Measurements from ENCODE around the gene PAX5. TPM values are rescaled to one million over a fixed set of nuclear protein-coding genes. Genes with fewer than 3 reads are reported as not detected.

The PAX5 gene
- total RNA-seq, 1 experiment from 2014 or later, result not detected

GRCh38 chr9:36858805-36859375 lies 175.2 kb downstream of the PAX5 start:
- in situ Hi-C loops (cut with HindIII; ENCODE audit: low sequenced_read_pairs), result no loop called here
- DNase-seq (ENCODE audit: low spot score), result no peak

- no peak for DNase-seq (ENCODE audit: low spot score)
- in situ Hi-C loops (cut with HindIII; ENCODE audit: low sequenced_read_pairs), result no loop called here
These were observed 178.4 kb downstream of the PAX5 start for GRCh38 chr9:36855448-36856315.

- DNase-seq (ENCODE audit: low spot score), result no peak
- in situ Hi-C loops (cut with HindIII; ENCODE audit: low sequenced_read_pairs), result no loop called here
These were observed 179.3 kb downstream of the PAX5 start for GRCh38 chr9:36854751-36855150.

GRCh38 chr9:36854034-36854433 lies 180.0 kb downstream of the PAX5 start:
- no peak for DNase-seq (ENCODE audit: low spot score)
- in situ Hi-C loops (cut with HindIII; ENCODE audit: low sequenced_read_pairs), result no loop called here

GRCh38 chr9:36853233-36853632 lies 180.8 kb downstream of the PAX5 start:
- in situ Hi-C loops (cut with HindIII; ENCODE audit: low sequenced_read_pairs), result no loop called here
- DNase-seq (ENCODE audit: low spot score), result no peak

GRCh38 chr9:36849943-36850342 lies 184.1 kb downstream of the PAX5 start:
- in situ Hi-C loops (cut with HindIII; ENCODE audit: low sequenced_read_pairs), result no loop called here
- DNase-seq (ENCODE audit: low spot score), result no peak

- DNase-seq (ENCODE audit: low spot score), result no peak
- in situ Hi-C loops (cut with HindIII; ENCODE audit: low sequenced_read_pairs), result no loop called here
These were observed 185.1 kb downstream of the PAX5 start for GRCh38 chr9:36848946-36849345.

- no peak for DNase-seq (ENCODE audit: low spot score)
- in situ Hi-C loops (cut with HindIII; ENCODE audit: low sequenced_read_pairs), result no loop called here
These were observed 186.0 kb downstream of the PAX5 start for GRCh38 chr9:36847781-36848673.

- in situ Hi-C loops (cut with HindIII; ENCODE audit: low sequenced_read_pairs), result no loop called here
These were observed 187.4 kb downstream of the PAX5 start for GRCh38 chr9:36846621-36847020.

GRCh38 chr9:36845844-36846243 lies 188.2 kb downstream of the PAX5 start:
- in situ Hi-C loops (cut with HindIII; ENCODE audit: low sequenced_read_pairs), result no loop called here
- no peak for DNase-seq (ENCODE audit: low spot score)

More at GRCh38 chr9:36846621-36847020, 187.4 kb downstream of the PAX5 start:
- no peak for DNase-seq (ENCODE audit: low spot score)

- in situ Hi-C loops (cut with HindIII; ENCODE audit: low sequenced_read_pairs), result no loop called here
- no peak for DNase-seq (ENCODE audit: low spot score)
These were observed 189.1 kb downstream of the PAX5 start for GRCh38 chr9:36844961-36845360.

- DNase-seq (ENCODE audit: low spot score), result no peak
- in situ Hi-C loops (cut with HindIII; ENCODE audit: low sequenced_read_pairs), result no loop called here
These were observed 190.1 kb downstream of the PAX5 start for GRCh38 chr9:36843964-36844363.

GRCh38 chr9:36842560-36843530 lies 191.2 kb downstream of the PAX5 start:
- in situ Hi-C loops (cut with HindIII; ENCODE audit: low sequenced_read_pairs), result no loop called here
- no peak for DNase-seq (ENCODE audit: low spot score)

- DNase-seq (ENCODE audit: low spot score), result no peak
- in situ Hi-C loops (cut with HindIII; ENCODE audit: low sequenced_read_pairs), result no loop called here
These were observed 193.1 kb downstream of the PAX5 start for GRCh38 chr9:36840898-36841536.

- DNase-seq (ENCODE audit: low spot score), result no peak
- in situ Hi-C loops (cut with HindIII; ENCODE audit: low sequenced_read_pairs), result no loop called here
These were observed 194.8 kb downstream of the PAX5 start for GRCh38 chr9:36839131-36839885.

GRCh38 chr9:36837431-36838405 lies 196.3 kb downstream of the PAX5 start:
- DNase-seq (ENCODE audit: low spot score), result no peak
- in situ Hi-C loops (cut with HindIII; ENCODE audit: low sequenced_read_pairs), result no loop called here
